ENCODE measurements around the gene SCRT2.

SCRT2 gene

DNA sequence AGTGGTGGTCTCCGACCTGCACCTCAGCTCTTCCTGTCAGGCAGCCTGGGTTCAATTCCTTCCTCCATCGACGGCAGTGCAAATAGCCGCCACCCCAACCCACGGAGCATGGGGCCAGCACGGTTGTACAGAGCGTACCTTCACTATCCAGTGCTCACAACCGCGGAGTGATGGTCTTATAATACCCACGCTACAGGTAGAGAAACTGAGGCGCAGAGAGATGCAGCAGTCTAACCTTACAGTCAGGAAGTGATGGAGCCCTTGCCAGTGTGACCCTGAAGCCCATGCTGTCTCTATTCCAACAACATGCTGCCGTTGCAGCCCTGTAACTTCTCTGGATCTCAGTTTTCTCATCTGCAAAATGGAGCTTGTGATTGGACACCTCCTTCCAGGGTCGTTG, 11.0 kb downstream of the SCRT2 start:
- TF ChIP-seq, protein P1, sequence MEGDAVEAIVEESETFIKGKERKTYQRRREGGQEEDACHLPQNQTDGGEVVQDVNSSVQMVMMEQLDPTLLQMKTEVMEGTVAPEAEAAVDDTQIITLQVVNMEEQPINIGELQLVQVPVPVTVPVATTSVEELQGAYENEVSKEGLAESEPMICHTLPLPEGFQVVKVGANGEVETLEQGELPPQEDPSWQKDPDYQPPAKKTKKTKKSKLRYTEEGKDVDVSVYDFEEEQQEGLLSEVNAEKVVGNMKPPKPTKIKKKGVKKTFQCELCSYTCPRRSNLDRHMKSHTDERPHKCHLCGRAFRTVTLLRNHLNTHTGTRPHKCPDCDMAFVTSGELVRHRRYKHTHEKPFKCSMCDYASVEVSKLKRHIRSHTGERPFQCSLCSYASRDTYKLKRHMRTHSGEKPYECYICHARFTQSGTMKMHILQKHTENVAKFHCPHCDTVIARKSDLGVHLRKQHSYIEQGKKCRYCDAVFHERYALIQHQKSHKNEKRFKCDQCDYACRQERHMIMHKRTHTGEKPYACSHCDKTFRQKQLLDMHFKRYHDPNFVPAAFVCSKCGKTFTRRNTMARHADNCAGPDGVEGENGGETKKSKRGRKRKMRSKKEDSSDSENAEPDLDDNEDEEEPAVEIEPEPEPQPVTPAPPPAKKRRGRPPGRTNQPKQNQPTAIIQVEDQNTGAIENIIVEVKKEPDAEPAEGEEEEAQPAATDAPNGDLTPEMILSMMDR (IDR thresholded peaks at IDR 0.05; ENCODE audit: low read depth, low read length) = no peak

DNA sequence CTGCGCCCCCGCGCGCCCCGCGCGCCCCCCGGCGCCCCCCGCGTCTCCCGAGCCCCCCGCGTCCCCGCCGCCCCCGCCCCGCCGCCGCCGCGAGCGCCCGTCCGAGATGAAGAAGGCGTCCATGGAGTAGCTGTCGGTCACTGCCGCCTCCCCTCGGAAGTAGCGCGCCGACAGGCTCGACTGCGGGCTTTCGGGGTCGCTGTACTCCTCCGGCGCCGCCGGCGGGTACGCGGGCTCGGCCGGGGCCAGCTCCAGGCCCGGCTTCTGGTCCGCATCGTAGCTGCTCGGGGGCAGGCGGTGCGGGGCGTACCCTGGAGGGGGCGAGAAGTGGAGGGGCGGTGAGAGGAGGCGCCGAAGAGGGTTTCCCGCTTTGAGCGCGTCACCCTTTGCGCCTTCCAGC, 11.5 kb downstream of the SCRT2 start:
- TF ChIP-seq, protein P1 (IDR thresholded peaks at IDR 0.05; ENCODE audit: low read depth, low read length) = no peak
- no peak overlapping the region for H3K4me3 ChIP-seq (ENCODE audit: low read depth, low read length)

More for the DNA sequence above, 11.0 kb downstream of the SCRT2 start:
- no peak overlapping the region for H3K4me3 ChIP-seq (ENCODE audit: low read depth, low read length)

DNA sequence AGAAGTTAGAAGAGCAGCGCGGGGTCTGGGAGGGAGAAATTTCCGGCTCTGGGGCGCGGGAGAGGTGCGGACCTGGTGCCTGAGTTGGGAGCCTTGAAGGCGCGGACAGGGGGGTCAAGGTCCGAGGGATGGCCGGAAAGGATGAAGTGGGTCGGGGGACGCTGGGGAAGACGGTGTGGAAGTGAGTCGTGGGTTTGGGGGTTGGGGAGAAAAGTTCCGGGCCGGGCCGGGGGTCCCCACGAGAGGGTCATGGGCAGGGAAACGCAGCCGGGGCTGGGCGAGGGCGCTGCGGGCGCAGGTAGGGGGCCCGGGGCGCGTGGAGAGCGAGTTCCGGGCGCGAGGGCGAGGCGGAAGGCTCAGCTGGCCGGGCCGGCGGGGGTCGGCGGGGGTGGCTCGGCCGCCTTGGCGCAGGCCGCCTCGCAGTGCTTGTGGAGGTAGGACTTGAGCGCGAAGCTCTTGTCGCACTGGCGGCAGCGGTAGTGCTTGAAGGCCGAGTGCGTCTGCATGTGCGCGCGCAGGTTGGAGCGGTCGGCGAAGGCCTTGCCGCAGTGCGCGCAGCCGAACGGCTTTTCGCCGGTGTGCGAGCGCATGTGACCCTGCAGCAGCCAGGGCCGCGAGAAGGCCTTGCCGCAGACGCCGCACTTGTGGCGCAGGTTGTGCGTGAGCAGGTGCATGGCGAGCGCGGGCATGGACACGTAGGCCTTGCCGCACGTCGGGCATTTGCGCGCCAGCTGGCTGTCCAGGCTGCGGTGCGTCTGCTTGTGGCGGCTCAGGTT, 12.1 kb downstream of the SCRT2 start:
- TF ChIP-seq, protein P1 (IDR thresholded peaks at IDR 0.05; ENCODE audit: low read depth, low read length) = no peak
- H3K4me3 ChIP-seq (ENCODE audit: low read depth, low read length) = no peak overlapping the region

DNA sequence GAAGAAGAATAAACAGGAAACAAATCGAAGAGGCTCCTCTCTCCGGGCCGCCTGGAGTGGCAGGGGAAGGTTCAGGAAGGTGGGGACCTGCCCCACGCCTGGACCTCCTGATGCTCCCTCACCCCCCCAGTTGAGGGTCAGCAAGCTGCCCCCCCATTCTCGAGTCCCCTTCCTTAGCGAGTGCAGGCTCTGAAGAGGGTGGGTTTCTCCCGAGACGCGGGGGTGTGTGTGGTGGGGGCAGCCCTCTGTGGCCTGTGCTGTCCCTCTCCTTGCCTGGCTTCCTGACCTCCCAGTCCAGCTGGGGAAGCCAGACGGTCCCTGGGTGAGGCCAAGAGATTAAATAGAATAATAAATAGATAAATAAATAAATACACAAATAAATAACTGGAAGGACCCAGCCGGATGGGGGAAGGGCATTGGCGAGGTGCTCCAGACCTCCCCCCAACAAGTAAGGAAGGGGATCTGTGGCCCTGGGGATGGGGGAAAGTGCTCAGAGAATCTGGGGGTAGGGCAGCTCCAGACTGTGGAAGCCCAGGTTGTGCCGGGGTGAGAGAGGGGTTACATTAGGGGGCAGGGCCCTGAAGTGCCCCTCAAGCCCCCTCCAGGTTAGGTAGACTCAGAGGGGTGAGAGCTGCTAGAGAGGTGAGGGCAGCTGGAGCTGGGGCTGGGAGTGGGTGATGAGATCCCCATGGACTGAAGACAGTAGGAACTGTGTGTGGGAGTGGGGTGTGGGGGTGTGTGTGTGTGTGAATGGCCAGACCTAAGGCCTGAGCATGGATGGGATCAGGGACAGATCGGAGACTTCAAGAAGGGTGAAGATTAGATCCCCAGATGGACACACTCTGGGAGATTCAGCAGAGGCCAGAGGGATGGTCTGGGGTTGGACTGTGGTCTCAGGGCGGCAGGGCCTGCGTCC, 13.1 kb downstream of the SCRT2 start:
- H3K4me3 ChIP-seq (ENCODE audit: low read depth, low read length) = no peak overlapping the region
- TF ChIP-seq, protein P1 (IDR thresholded peaks at IDR 0.05; ENCODE audit: low read depth, low read length) = no peak

DNA sequence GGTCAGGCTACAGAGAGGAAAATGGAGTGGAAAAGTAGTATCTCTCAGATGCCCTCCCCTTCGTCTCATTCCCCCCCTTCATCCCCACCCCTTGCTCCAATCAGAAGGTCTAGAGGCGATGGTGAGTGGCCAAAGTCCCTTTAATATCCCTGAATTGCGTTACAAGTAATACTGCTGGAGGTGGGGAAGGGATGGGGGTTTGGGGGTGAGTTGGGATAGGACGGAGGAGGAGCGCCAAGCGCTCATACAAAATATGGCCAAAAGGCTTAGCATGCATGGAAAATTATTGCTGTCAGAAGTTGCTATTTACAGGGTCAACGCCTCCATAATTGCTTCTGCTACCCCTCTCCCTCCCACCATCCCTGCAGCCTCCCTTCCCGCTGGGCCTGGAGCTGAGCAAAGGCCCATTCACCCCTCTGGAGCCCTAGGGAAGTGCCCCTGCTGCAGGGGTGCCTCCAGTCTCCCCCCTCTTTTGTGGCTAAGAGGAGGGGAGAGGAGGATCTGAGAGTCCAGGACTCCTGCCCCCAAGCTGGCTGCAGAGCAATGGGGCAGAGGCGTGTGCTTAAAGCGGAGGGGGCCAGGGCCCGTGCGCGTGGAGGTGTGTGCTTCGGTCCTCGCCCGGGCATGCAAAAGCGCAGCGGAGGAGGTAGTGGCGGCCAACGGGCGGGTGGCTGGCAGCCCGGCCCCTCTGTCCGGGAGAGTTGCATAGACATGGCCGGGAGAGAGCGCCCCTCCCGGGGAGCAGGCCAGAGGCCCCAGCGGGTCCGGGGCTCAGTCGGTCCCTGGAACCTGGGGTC, 13.9 kb downstream of the SCRT2 start:
- H3K4me3 ChIP-seq (ENCODE audit: low read depth, low read length) = no peak overlapping the region
- TF ChIP-seq, protein P1 (IDR thresholded peaks at IDR 0.05; ENCODE audit: low read depth, low read length) = no peak

DNA sequence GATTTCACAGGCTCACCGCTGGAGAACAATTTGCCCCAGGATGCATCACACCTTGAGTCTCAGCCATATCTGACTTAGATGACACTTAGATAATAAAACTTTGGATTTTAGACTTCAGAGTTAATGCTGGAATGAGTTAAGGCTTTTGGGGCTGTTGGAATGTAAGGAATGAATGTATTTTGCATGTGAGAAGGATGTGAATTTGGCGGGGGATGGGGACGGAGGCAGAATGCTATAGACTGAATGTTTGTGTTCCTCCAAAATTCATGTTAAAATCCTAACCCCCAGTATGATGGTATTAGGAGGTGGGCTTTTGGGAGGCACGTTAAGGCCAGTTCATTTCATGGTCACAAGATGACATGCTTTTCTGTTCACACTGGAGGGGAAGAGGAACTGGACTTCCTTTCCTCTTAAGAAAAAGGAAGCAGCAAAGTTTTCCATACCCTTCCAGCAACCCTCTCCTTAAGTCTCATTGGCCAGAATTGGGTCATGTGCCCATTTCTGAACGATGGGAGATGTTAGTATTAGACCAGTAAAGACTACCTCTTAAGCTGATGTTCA, 16.8 kb downstream of the SCRT2 start:
- TF ChIP-seq, protein P1 (IDR thresholded peaks at IDR 0.05; ENCODE audit: low read depth, low read length) = no peak
- H3K4me3 ChIP-seq (ENCODE audit: low read depth, low read length) = no peak overlapping the region

Data from WI38 (cell line).